PC-3 (cell line): Measurements from ENCODE around the gene FAM221B. TPM values are rescaled to one million over a fixed set of nuclear protein-coding genes. Genes with fewer than 3 reads are reported as not detected.

Source experiments
- ATAC-seq: fragments of 200-7000 bp; cut with Tn5 transposase; 2 replicates; pipeline ENCODE4 v1.9.1; 2020; ENCODE audit warnings: mild to moderate bottlenecking, moderate library complexity
- BruUV-seq: library from RNA; stranded (reverse); fragments of 400-500 nt; replicated peaks from 2 replicates; lab custom pipeline; 2021; lab: Mats Ljungman, UMichigan
- CTCF ChIA-PET: fragments of 300-600 bp; sonication (Branson Sonifier 250); formaldehyde crosslinking; loops from one replicate; lab custom pipeline; 2022; ENCODE audit warnings: antibody characterized with exemption; lab: Charles Lee
- POLR2A ChIA-PET: fragments of 300-600 bp; sonication (Branson Sonifier 250); formaldehyde crosslinking; loops from one replicate; lab custom pipeline; 2022; ENCODE audit warnings: antibody characterized with exemption; ENCODE audit not compliant: unreplicated experiment; lab: Charles Lee
- DNase-seq: peaks from one replicate; pipeline ENCODE4 v3.0.0-alpha.2; 2015
- H2AFZ ChIP-seq: fragments of 300-600 bp; sonication (generic); 2 replicates; pipeline ENCODE4 v1.6.0; 2016; ENCODE audit warnings: antibody characterized with exemption, low read length
- H3F3A ChIP-seq: fragments of 300-600 bp; sonication (generic); one replicate; pipeline ENCODE4 v1.6.0; 2017; ENCODE audit warnings: antibody characterized with exemption, low read length, control low read depth, mild to moderate bottlenecking; ENCODE audit not compliant: unreplicated experiment
- H3K27ac ChIP-seq: fragments of 300-600 bp; sonication (generic); 2 replicates; pipeline ENCODE4 v1.5.1; 2016; ENCODE audit warnings: mild to moderate bottlenecking, low read length
- H3K27me3 ChIP-seq: fragments of 300-600 bp; sonication (generic); 2 replicates; pipeline ENCODE4 v1.6.1; 2016; ENCODE audit warnings: low read length, mixed read lengths
- H3K36me3 ChIP-seq: fragments of 300-600 bp; sonication (generic); 2 replicates; pipeline ENCODE4 v1.6.1; 2016; ENCODE audit warnings: low read depth, mixed run types, low read length, mixed read lengths
- H3K4me1 ChIP-seq: fragments of 300-600 bp; sonication (generic); 2 replicates; pipeline ENCODE4 v1.5.1; 2016; ENCODE audit warnings: low read length; ENCODE audit not compliant: insufficient read depth
- H3K4me2 ChIP-seq: fragments of 300-600 bp; sonication (generic); 2 replicates; pipeline ENCODE4 v1.6.0; 2016; ENCODE audit warnings: low read length
- H3K4me3 ChIP-seq: fragments of 300-600 bp; sonication (generic); 2 replicates; pipeline ENCODE4 v1.5.1; 2016; ENCODE audit warnings: mild to moderate bottlenecking, low read length, mixed read lengths
- H3K79me2 ChIP-seq: fragments of 300-600 bp; sonication (generic); 2 replicates; pipeline ENCODE4 v1.6.1; 2017; ENCODE audit warnings: low read length, mixed read lengths
- H3K9ac ChIP-seq: fragments of 300-600 bp; sonication (generic); 2 replicates; pipeline ENCODE4 v1.6.0; 2016; ENCODE audit warnings: mild to moderate bottlenecking, low read length
- H3K9me2 ChIP-seq: fragments of 300-600 bp; sonication (generic); replicated peaks from 2 replicates; pipeline ENCODE4 v1.6.1; 2016; ENCODE audit warnings: mixed run types, low read length, mixed read lengths
- H3K9me3 ChIP-seq: fragments of 300-600 bp; sonication (generic); 2 replicates; pipeline ENCODE4 v1.6.1; 2016; ENCODE audit warnings: low read length, mixed read lengths
- H4K20me1 ChIP-seq: fragments of 300-600 bp; sonication (generic); 2 replicates; pipeline ENCODE4 v1.6.1; 2016; ENCODE audit warnings: low read length, mixed read lengths
- EZH2 ChIP-seq: fragments of 300-600 bp; sonication (generic); IDR thresholded peaks from one replicate; pipeline ENCODE4 v1.6.1; 2017; ENCODE audit warnings: antibody characterized with exemption, mild to moderate bottlenecking, low read length; ENCODE audit not compliant: unreplicated experiment
- EZH2phosphoT487 ChIP-seq: fragments of 300-600 bp; sonication (generic); IDR thresholded peaks from 2 replicates; pipeline ENCODE4 v1.6.1; 2018; ENCODE audit warnings: mild to moderate bottlenecking, antibody characterized with exemption, low read length, borderline replicate concordance
- intact Hi-C: fragments of 100-400 bp; cut with micrococcal nuclease; formaldehyde crosslinking; loops from 2 replicates; pipeline ENCODE4 v1.9.0; 2023
- total RNA-seq: library from RNA; depleted of rRNA; stranded (reverse); fragments of >200 nt; gene quantifications from 2 replicates; pipeline ENCODE4 v1.2.3, GENCODE V29; 2014
- TF ChIP-seq, protein P1 (sequence below): fragments of 300-600 bp; sonication (generic); conservative IDR thresholded peaks from 2 replicates; pipeline ENCODE4 v1.5.1; 2017; ENCODE audit warnings: antibody characterized with exemption, low read depth, mild to moderate bottlenecking, low read length

Gene FAM221B
- total RNA-seq, 1 experiment from 2014 or later = not detected

DNA sequence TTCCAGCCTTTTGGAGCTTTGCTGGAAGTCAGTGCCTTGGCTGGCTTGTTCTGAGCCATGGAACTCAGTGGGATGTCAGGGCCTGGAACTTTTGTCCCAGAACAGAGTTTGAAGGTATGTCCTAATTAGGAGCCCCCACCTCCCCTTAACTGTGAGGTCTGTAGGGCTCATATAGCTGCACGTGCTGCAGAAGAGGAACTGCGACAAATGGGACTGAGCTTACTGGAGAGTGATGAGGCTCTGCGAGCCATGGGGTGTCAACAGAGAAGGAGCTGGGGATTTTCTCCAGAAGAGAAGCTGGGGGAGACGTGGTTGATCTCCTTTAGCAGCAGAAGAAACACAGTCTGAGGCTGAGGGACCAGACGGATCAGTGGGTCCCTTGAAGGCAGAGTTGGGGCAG is 11.4 kb upstream of the FAM221B start:
- Histone ChIP-seq H3K4me1 (peaks cover 13% of the 10 kb centered on the region), H3K27me3 (no peaks in the 10 kb centered on the region), H3K4me3 (no peak overlapping the region), H3K9me2 (no peaks in the 10 kb centered on the region), H4K20me1 (no peaks in the 10 kb centered on the region), H2AFZ (no peak overlapping the region), H3K79me2 (no peaks in the 10 kb centered on the region), H3K4me2 (no peak overlapping the region), H3K9me3 (no peaks in the 10 kb centered on the region), H3K9ac (no peak overlapping the region), H3K27ac (no peak overlapping the region), H3F3A (no peaks in the 10 kb centered on the region), H3K36me3 (no peaks in the 10 kb centered on the region)
- CTCF ChIA-PET = no interaction called here
- no peak for DNase-seq
- no peak for ATAC-seq
- POLR2A ChIA-PET = no interaction called here
- intact Hi-C loops = no loop called here
- no TSS peak for BruUV-seq
- TF ChIP-seq, protein P1, sequence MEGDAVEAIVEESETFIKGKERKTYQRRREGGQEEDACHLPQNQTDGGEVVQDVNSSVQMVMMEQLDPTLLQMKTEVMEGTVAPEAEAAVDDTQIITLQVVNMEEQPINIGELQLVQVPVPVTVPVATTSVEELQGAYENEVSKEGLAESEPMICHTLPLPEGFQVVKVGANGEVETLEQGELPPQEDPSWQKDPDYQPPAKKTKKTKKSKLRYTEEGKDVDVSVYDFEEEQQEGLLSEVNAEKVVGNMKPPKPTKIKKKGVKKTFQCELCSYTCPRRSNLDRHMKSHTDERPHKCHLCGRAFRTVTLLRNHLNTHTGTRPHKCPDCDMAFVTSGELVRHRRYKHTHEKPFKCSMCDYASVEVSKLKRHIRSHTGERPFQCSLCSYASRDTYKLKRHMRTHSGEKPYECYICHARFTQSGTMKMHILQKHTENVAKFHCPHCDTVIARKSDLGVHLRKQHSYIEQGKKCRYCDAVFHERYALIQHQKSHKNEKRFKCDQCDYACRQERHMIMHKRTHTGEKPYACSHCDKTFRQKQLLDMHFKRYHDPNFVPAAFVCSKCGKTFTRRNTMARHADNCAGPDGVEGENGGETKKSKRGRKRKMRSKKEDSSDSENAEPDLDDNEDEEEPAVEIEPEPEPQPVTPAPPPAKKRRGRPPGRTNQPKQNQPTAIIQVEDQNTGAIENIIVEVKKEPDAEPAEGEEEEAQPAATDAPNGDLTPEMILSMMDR = no peak
- no peak for TF ChIP-seq EZH2
- TF ChIP-seq EZH2phosphoT487 = no peak

DNA sequence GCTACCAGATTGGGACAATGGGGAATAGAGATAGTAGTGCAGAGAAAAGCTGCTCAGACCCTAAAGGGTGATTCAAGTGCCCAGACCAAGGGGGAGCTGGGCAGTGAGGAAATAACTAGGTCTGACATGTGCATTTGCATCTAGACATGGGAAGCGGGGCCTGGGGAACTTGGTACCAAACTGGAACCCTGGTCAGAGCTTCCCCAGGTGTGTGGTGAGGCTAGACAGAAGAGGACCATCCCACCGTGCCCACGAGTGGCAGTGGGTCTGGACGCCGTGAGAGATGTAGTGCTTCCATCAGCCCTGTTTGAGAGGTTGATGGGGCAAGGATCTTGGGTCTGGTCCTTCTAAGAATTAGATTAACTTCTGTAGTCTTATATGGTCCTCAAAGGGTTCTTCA is 8.1 kb upstream of the FAM221B start:
- Histone ChIP-seq H2AFZ (no peak overlapping the region), H3K4me1 (peaks cover 32% of the 10 kb centered on the region), H4K20me1 (no peaks in the 10 kb centered on the region), H3K4me3 (no peak overlapping the region), H3F3A (no peaks in the 10 kb centered on the region), H3K9me3 (no peaks in the 10 kb centered on the region), H3K36me3 (no peaks in the 10 kb centered on the region), H3K27me3 (no peaks in the 10 kb centered on the region), H3K9ac (no peak overlapping the region), H3K4me2 (no peak overlapping the region), H3K9me2 (no peaks in the 10 kb centered on the region), H3K27ac (no peak overlapping the region), H3K79me2 (no peaks in the 10 kb centered on the region)
- TF ChIP-seq EZH2 = no peak
- ATAC-seq = no peak
- intact Hi-C loops = no loop called here
- BruUV-seq = no TSS peak
- CTCF ChIA-PET = no interaction called here
- DNase-seq = no peak
- POLR2A ChIA-PET = no interaction called here

DNA sequence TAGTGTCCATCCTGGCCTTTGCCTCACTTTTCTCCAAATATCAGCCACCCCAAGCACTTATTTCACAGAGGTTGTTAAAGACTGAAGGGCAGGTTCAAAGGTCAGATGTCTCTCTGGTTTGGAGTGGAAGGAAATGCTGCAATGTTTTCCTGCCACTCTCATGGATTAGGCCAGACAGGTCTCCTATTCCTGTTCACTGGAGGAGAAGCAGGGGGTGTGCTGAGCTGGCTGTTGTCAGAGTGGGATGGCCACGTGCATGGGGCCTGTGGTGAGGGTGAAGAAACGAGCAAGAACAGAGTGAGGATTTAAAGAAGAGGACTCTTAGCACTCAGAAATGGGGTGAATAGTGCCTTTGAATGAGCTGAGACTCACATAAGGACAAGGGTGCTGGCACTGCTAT is 7.2 kb upstream of the FAM221B start:
- Histone ChIP-seq H3K9me3 (no peaks in the 10 kb centered on the region), H3F3A (no peaks in the 10 kb centered on the region), H3K4me2 (no peak overlapping the region), H4K20me1 (no peaks in the 10 kb centered on the region), H2AFZ (no peak overlapping the region), H3K4me3 (no peak overlapping the region), H3K4me1 (peaks cover 32% of the 10 kb centered on the region), H3K36me3 (no peaks in the 10 kb centered on the region), H3K79me2 (no peaks in the 10 kb centered on the region), H3K9me2 (no peaks in the 10 kb centered on the region), H3K27me3 (no peaks in the 10 kb centered on the region), H3K27ac (no peak overlapping the region), H3K9ac (no peak overlapping the region)
- TF ChIP-seq EZH2 (no peak), EZH2phosphoT487 (no peak)
- TF ChIP-seq, protein P1 = no peak
- ChIA-PET CTCF (interaction anchor here (0.6 kb wide), 1 partner anchor 47 kb away, joined by 4 read pairs; no protein-coding TSS in a partner anchor), POLR2A (no interaction called here)
- ATAC-seq (no peak), DNase-seq (no peak)
- intact Hi-C loops = no loop called here
- BruUV-seq = no TSS peak
